ENCODE data around the gene VSTM5.
"Not testable (repeated sequence)": the region's sequence is repeated elsewhere in the genome, so short reads cannot be mapped to it uniquely, and the experiment has no call there.

VSTM5 gene

GRCh38 chr11:93850594-93851018, at the start of gene VSTM5:
Gene VSTM5 (minus strand): TSS chr11:93850618. CDS start chr11:93850502, 116 bp downstream.
- ATAC-seq (no peak), DNase-seq (ENCODE audit: low spot score in 2 of 2) (no peak)
- no peaks in the 10 kb centered on the region for H3K36me3 Mint-ChIP-seq
- no peak within 1 kb of the TSS for H3K4me3 Mint-ChIP-seq
- no peak within 1 kb of the TSS for H3K27ac Mint-ChIP-seq
- H3K9me3 Mint-ChIP-seq, result no peaks in the 10 kb centered on the region
- H3K4me1 Mint-ChIP-seq, result no peaks in the 10 kb centered on the region

GRCh38 chr11:93895106-93895862, 44.9 kb upstream of the VSTM5 start:
- H3K4me1 Mint-ChIP-seq, result no peaks in the 10 kb centered on the region
- no peak overlapping the region for H3K4me3 Mint-ChIP-seq
- no peak for DNase-seq (ENCODE audit: low spot score in 2 of 2)
- peak; percentile 60 for ATAC-seq
- no peak overlapping the region for H3K27ac Mint-ChIP-seq
- no peaks in the 10 kb centered on the region for H3K36me3 Mint-ChIP-seq
- H3K9me3 Mint-ChIP-seq, result no peaks in the 10 kb centered on the region

- no peak for ATAC-seq
- H3K36me3 Mint-ChIP-seq, result no peaks in the 10 kb centered on the region
- H3K27ac Mint-ChIP-seq, result no peak overlapping the region
Measured at GRCh38 chr11:93890391-93891051, 40.1 kb upstream of the VSTM5 start.

GRCh38 chr11:93887111-93887510, 36.7 kb upstream of the VSTM5 start:
- H3K9me3 Mint-ChIP-seq, result peaks cover 2% of the 10 kb centered on the region
- no peak for ATAC-seq
- H3K27ac Mint-ChIP-seq, result no peak overlapping the region
- H3K36me3 Mint-ChIP-seq, result no peaks in the 10 kb centered on the region
- DNase-seq (ENCODE audit: low spot score in 2 of 2), result no peak
- no peak overlapping the region for H3K4me3 Mint-ChIP-seq
- no peaks in the 10 kb centered on the region for H3K4me1 Mint-ChIP-seq

More at GRCh38 chr11:93890391-93891051, 40.1 kb upstream of the VSTM5 start:
- DNase-seq (ENCODE audit: low spot score in 2 of 2), result no peak
- Mint-ChIP-seq H3K9me3 (no peaks in the 10 kb centered on the region), H3K4me1 (no peaks in the 10 kb centered on the region), H3K4me3 (no peak overlapping the region)

- DNase-seq (ENCODE audit: low spot score in 2 of 2), result not testable (repeated sequence)
Measured at GRCh38 chr11:93879114-93879513, 28.7 kb upstream of the VSTM5 start.

GRCh38 chr11:93875637-93876036, 25.2 kb upstream of the VSTM5 start:
- no peak for ATAC-seq
- Mint-ChIP-seq H3K36me3 (no peaks in the 10 kb centered on the region), H3K4me1 (no peaks in the 10 kb centered on the region), H3K4me3 (no peak overlapping the region), H3K9me3 (no peaks in the 10 kb centered on the region), H3K27ac (no peak overlapping the region)
- no peak for DNase-seq (ENCODE audit: low spot score in 2 of 2)

More at GRCh38 chr11:93879114-93879513, 28.7 kb upstream of the VSTM5 start:
- not testable (repeated sequence) for H3K4me1 Mint-ChIP-seq, H3K36me3 Mint-ChIP-seq, ATAC-seq, H3K4me3 Mint-ChIP-seq, H3K27ac Mint-ChIP-seq, H3K9me3 Mint-ChIP-seq

GRCh38 chr11:93871526-93871925, 21.1 kb upstream of the VSTM5 start:
- Mint-ChIP-seq H3K27ac (no peak overlapping the region), H3K36me3 (no peaks in the 10 kb centered on the region), H3K4me1 (no peaks in the 10 kb centered on the region), H3K9me3 (peaks cover 4% of the 10 kb centered on the region), H3K4me3 (no peak overlapping the region)
- no peak for ATAC-seq
- no peak for DNase-seq (ENCODE audit: low spot score in 2 of 2)

- H3K4me3 Mint-ChIP-seq, result no peak overlapping the region
Measured at GRCh38 chr11:93870616-93871015, 20.2 kb upstream of the VSTM5 start.

GRCh38 chr11:93869830-93870229, 19.4 kb upstream of the VSTM5 start:
- no peaks in the 10 kb centered on the region for H3K36me3 Mint-ChIP-seq
- no peaks in the 10 kb centered on the region for H3K4me1 Mint-ChIP-seq
- DNase-seq (ENCODE audit: low spot score in 2 of 2), result no peak
- H3K27ac Mint-ChIP-seq, result no peak overlapping the region
- peaks cover 4% of the 10 kb centered on the region for H3K9me3 Mint-ChIP-seq
- no peak overlapping the region for H3K4me3 Mint-ChIP-seq
- no peak for ATAC-seq

More at GRCh38 chr11:93870616-93871015, 20.2 kb upstream of the VSTM5 start:
- Mint-ChIP-seq H3K36me3 (no peaks in the 10 kb centered on the region), H3K4me1 (no peaks in the 10 kb centered on the region), H3K27ac (no peak overlapping the region), H3K9me3 (peaks cover 4% of the 10 kb centered on the region)
- ATAC-seq, result no peak
- DNase-seq (ENCODE audit: low spot score in 2 of 2), result no peak

- DNase-seq (ENCODE audit: low spot score in 2 of 2); H3K4me3 Mint-ChIP-seq; H3K9me3 Mint-ChIP-seq; ATAC-seq; H3K4me1 Mint-ChIP-seq; H3K27ac Mint-ChIP-seq; H3K36me3 Mint-ChIP-seq: not testable (repeated sequence)
Measured at GRCh38 chr11:93868404-93868803, 18.0 kb upstream of the VSTM5 start.

GRCh38 chr11:93861808-93862207, 11.4 kb upstream of the VSTM5 start:
- no peak for DNase-seq (ENCODE audit: low spot score in 2 of 2)
- ATAC-seq, result no peak
- Mint-ChIP-seq H3K36me3 (no peaks in the 10 kb centered on the region), H3K4me1 (no peaks in the 10 kb centered on the region), H3K9me3 (no peaks in the 10 kb centered on the region), H3K4me3 (no peak overlapping the region), H3K27ac (no peak overlapping the region)

- Mint-ChIP-seq H3K27ac (no peak overlapping the region), H3K4me3 (no peak overlapping the region), H3K4me1 (no peaks in the 10 kb centered on the region), H3K9me3 (no peaks in the 10 kb centered on the region), H3K36me3 (no peaks in the 10 kb centered on the region)
- ATAC-seq, result no peak
- DNase-seq (ENCODE audit: low spot score in 2 of 2), result no peak
Measured at GRCh38 chr11:93858121-93858775, 7.8 kb upstream of the VSTM5 start.

GRCh38 chr11:93857413-93858120, 7.1 kb upstream of the VSTM5 start:
- Mint-ChIP-seq H3K27ac (no peak overlapping the region), H3K4me1 (no peaks in the 10 kb centered on the region), H3K36me3 (no peaks in the 10 kb centered on the region), H3K9me3 (no peaks in the 10 kb centered on the region), H3K4me3 (no peak overlapping the region)
- DNase-seq (ENCODE audit: low spot score in 2 of 2) (no peak), ATAC-seq (no peak)

GRCh38 chr11:93852242-93852641, 1.8 kb upstream of the VSTM5 start:
- no peaks in the 10 kb centered on the region for H3K36me3 Mint-ChIP-seq

More at GRCh38 chr11:93852242-93852641, 1.8 kb upstream of the VSTM5 start:
- DNase-seq (ENCODE audit: low spot score in 2 of 2) (no peak), ATAC-seq (no peak)
- Mint-ChIP-seq H3K4me3 (no peak overlapping the region), H3K27ac (no peak overlapping the region), H3K9me3 (no peaks in the 10 kb centered on the region), H3K4me1 (no peaks in the 10 kb centered on the region)
